HG02571 (cell line): ENCODE measurements around the gene MET.
A peak's percentile ranks its signal among the peaks of the same experiment; 100 is the strongest.

ENCODE experiments used
- ATAC-seq: cut with Tn5 transposase; IDR thresholded peaks from one replicate; pipeline ENCODE4 v1.9.1; 2021; ENCODE audit warnings: mild to moderate bottlenecking, moderate library complexity; ENCODE audit not compliant: unreplicated experiment

Gene MET

DNA sequence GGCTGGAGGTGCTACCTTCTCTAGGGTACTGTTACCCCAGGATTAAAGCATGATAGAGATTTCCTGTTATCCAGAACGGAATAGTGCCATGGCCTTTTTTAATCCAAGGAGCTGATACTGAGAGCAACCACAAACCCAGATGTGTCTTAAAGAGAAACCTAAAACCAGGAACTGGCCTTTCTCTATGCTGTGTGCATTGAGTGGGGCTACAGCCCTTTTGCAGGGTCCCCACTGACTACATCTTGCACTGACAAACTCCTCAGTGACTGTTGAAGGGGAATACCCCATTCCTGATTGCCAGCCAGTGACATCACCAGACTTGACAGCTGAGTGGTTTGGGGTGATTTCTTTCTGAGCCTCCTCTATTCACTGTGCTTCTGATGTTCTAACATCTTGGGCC lies 108.5 kb downstream of the MET start:
- ATAC-seq, result no peak

GRCh38 chr7:116780966-116781365 lies 109.0 kb downstream of the MET start:
- ATAC-seq, result no peak

DNA sequence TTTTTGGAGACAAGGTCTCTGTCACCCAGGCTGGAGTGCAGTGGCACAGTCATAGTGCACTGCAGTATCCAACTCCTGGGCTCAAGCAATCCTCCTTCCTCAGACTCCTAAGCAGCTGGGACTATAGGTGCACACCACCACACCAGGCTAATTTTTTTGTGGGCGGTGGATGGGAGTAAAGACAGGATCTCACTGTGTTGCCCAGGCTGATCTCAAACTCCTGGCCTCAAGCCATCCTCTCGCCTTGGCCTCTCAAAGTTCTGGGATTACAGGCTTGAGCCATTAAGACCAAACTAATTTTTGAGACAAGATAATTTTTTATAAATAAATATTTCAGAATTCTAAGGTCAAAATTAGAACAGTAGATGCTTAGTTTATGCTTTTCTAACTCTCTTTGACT lies 109.6 kb downstream of the MET start:
- no peak for ATAC-seq

DNA sequence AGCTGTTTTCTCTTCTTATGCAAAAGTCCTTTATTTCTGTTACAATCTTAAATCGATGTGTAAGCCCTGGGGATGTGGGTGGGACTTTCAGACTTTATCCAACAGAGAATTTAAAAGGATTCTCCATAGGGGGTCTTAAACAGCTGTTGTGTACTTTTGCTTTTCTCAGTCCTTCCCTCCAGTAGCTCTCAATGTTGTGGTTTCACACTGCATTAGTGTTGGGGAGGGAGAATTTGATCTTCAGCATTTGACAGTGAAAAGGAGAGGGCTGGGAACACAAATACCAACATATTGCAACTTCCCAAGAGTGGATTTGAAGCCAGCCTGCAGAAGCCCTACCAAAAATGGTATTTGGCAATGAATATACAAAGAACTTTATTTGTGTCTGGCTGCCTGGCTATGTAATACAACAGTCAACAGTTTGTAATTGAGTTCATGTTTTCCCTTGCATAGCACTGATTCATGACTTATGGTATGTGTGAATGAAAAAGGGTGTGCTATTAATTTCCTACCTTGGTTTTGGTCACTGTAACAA lies 110.2 kb downstream of the MET start:
- ATAC-seq, result no peak

- ATAC-seq, result no peak
Measured at GRCh38 chr7:116783666-116784318, 111.8 kb downstream of the MET start.

DNA sequence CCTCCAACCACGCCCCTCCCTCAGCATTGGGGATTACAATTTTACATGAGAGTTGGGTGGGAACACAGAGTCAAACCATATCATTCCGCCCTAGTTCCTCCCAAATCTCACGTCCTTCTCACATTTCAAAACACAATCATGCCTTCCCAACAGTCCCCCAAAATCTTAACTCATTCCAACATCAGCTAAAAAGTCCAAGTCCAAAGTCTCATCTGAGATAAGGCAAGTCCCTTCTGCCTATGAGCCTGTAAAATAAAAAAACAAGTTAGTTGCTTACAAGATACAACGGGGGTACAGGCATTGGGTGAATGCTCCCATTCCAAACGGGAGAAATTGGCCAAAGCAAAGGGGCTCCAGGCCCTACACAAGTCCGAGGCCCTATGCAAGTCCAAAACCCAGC lies 112.7 kb downstream of the MET start:
- no peak for ATAC-seq

DNA sequence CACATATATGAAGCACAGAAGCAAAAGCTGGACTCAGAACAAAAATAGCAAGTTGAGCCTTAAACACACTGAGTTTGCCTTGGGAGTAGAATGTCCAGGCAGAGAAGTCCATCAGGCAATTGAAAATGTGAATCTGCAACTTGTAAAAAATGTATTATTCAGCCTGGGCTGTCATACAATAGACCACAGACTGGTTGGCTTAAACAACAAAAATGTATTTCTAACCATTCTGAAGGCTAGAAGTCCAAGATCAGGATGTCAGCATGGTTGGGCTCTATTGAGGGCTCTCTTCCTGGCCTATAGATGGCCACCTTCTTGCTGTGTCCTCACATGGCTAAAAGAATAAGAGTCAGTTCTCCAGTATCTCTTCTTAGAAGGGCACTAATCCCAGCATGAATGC lies 113.8 kb downstream of the MET start:
- ATAC-seq, result no peak

DNA sequence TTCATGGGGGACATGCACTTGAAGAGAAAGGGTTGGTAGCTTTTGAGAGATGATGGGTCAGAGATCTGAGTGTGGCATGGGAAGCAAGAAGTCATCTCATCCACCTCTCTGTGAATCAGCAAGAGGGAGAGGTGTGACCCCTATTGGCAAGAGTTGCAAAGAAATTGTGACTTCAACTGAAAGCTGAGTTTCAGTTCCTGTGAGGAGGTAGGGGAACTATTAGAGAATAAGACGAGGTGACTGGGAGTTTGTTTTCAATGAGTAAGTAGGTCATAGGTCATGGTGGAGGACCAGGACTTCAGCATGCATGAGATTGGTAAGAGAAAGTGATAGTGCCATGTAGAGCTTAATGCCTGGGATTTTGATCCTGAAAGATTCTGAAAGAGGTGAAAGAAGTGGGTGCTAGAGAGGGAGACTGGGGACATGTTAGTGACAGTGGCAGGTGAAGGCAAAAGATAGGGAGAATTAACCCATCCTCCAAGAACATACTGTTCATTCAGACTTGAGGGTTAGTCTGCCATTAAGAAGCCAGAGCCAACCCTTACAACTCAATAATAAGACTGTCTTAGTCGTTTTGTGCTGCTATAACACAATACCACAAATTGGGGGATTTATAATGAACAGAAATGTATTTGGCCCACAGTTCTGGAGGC lies 114.9 kb downstream of the MET start:
- ATAC-seq, result peak; percentile 98

- no peak for ATAC-seq
Measured at GRCh38 chr7:116787881-116788280, 115.9 kb downstream of the MET start.

- ATAC-seq, result no peak
Measured at GRCh38 chr7:116788572-116789197, 116.7 kb downstream of the MET start.

DNA sequence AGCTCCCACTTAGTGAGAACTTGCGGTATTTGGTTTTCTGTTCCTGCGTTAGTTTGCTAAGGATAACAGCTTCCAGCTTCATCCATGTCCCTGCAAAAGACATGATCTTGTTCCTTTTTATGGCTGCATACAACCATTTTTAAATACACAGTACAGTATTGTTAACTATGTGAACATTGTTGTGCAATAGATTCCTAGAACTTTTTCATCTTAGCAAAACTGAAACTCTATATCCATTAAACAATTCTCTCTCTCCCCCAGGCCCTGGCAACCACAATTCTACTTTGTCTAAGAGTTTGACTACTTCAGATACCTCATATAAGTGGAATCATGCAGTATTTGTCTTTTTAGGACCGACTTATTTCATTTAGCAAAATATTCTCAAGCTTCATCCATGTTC lies 118.0 kb downstream of the MET start:
- no peak for ATAC-seq

DNA sequence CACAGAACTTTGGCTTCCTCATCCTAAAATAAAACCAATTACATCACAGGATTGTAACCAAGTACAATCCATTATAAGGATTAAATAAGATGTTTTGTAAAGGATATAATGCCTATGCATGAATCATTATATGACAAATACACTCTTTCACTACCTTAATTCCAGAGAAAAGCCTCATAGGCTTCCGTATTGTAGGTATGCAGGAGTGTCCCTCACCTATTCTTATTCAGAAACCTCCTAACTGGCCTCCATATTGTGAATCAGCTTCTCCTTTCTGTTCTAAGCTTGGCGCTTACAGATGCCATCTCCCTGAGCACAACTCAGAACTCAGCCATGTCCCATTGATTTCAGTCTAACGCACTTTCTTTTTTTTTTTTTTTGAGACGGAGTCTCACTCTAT lies 120.8 kb downstream of the MET start:
- no peak for ATAC-seq

- no peak for ATAC-seq
Measured at GRCh38 chr7:116793795-116794340, 121.9 kb downstream of the MET start.

DNA sequence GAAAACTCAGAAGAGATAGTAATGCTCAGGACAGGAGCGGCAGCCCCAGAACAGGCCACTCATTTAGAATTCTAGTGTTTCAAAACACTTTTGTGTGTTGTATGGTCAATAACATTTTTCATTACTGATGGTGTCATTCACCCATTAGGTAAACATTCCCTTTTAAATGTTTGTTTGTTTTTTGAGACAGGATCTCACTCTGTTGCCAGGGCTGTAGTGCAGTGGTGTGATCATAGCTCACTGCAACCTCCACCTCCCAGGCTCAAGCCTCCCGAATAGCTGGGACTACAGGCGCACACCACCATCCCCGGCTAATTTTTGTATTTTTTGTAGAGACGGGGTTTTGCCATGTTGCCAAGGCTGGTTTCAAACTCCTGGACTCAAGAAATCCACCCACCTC lies 124.5 kb downstream of the MET start:
- ATAC-seq, result no peak

DNA sequence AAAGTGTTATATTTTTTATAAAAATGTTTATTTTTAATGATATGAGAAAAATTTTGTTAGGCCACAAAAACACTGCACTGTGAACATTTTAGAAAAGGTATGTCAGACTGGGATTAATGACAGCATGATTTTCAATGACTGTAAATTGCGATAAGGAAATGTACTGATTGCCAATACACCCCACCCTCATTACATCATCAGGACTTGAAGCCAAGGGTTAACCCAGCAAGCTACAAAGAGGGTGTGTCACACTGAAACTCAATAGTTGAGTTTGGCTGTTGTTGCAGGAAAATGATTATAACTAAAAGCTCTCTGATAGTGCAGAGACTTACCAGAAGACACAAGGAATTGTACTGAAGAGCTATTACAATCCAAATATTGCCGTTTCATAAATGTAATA lies 125.6 kb downstream of the MET start:
- ATAC-seq, result no peak

DNA sequence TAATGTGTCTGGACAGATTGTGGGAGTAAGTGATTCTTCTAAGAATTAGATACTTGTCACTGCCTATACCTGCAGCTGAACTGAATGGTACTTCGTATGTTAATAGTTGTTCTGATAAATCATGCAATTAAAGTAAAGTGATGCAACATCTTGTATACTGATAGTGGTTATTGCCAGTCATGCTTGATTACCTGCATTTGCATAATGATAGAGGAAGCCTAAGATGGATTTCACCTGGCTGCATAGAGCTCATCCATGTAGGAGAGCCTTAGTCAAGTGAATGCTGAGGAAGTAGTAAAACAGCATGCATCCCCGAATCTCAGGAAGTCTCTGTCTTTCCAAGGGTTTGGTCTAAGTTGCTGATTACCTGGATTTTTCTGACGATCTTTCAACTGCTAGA lies 126.2 kb downstream of the MET start:
- ATAC-seq, result no peak

DNA sequence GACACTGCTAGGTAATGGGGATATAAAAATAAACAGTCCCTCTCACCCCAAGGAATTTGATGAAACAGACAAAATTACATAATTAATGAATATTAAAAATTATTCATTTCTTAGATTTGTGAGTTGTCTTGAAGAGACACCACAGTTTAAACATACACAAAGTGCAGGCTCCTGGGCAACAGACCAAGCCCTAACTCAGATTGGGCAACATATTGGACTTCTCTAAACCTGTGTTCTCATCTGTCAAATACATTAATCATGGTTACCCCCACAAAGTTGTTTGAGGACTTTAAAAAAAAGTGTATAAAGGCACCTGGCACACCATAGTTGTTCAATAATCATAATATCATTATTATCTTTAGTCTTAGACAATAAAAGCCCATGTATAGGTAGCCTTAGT lies 127.9 kb downstream of the MET start:
- ATAC-seq, result no peak

- ATAC-seq, result no peak
Measured at GRCh38 chr7:116800594-116800993, 128.6 kb downstream of the MET start.

DNA sequence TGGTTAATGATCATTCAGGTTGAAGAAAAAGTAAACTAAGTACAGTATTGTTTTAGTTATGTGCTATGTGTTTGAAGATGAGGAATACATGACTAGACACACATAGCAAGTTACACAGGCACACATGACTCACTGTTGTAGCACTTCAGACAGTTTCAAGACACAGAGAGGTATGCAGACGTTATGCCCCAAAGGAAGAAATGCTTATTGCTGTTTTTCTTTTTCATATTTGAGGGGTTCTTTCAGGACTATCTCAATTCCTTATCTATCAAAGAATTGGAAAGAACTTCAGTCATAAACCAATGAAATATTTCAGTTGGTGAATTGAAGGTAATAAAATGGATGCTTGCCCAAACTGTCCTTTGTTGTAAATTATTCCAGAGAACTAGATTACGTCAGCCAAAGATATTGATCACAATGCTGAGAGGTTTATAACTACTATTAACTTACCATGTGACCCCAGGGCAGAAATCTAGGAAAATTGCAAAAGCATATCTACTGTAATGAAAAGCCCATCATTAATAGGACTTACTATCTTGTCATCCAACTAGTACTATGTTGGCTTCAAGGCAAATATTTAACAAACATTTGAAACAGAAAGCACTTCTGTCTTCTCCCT lies 129.2 kb downstream of the MET start:
- ATAC-seq, result no peak

DNA sequence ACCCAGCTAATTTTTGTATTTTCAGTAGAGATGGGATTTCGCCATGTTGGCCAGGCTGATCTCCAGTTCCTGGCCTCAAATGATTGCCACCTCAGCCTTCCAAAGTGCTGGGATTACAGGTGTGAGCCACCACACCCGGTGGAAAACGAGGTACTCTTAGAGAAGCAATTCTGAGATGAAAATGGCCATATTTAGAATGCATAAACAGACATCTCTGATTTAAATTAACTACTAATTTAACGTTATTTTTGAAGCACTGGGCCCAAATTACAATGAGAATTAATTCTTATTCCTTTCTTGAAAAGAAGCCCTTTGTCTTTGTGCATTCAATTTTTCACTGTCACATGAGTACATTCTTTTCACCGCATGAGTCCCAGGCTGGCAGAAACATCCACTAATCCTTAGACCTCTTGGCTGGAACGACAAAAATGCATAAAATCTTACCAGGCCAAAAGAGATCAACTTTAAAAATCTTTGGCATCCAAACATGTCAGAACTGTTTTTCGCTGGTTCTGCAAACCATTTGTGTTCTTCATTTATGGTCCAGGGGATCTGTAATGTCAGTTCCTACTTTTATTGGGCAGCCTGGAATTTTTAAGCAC lies 130.2 kb downstream of the MET start:
- ATAC-seq, result no peak

DNA sequence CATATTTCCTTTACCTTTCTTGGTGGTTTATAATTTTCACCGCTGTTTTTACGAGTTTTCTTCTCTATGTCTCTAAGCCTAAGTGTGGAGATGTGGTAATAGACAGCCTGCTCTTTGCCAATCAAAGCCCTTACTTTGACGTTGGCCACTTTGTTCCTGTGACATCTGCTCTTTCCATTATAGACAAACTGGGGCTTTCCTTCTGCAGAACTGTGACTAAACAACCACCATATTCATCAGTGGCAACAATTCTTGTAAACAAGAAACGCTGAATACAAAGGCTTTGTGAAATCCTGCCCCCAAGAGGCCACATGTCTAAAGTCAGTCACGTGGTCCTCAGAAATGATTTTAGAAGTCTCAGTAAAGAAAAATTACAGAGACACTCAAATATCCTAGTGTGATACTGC lies 130.8 kb downstream of the MET start:
- peak; percentile 80 for ATAC-seq
